UCSD-AML1 (cell line): ENCODE measurements around the gene XYLT2.
"Not testable (repeated sequence)": the region's sequence is repeated elsewhere in the genome, so short reads cannot be mapped to it uniquely, and the experiment has no call there.

Source experiments
- DNase-seq: peaks from one replicate; lab custom pipeline; 2025; ENCODE audit not compliant: unreplicated experiment; lab: John Stamatoyannopoulos, UW

Gene XYLT2

GRCh38 chr17:50388728-50389127 is 42.8 kb downstream of the XYLT2 start:
- no peak for DNase-seq

- DNase-seq, result no peak
These were observed 43.6 kb downstream of the XYLT2 start for GRCh38 chr17:50389534-50389933.

- no peak for DNase-seq
These were observed 46.7 kb downstream of the XYLT2 start for GRCh38 chr17:50392621-50393020.

GRCh38 chr17:50393700-50394099 is 47.8 kb downstream of the XYLT2 start:
- DNase-seq, result no peak

GRCh38 chr17:50394711-50395110 is 48.8 kb downstream of the XYLT2 start:
- DNase-seq, result no peak

- DNase-seq, result no peak
These were observed 50.6 kb downstream of the XYLT2 start for GRCh38 chr17:50396261-50397110.

- DNase-seq, result peak; percentile 88
These were observed 51.4 kb downstream of the XYLT2 start, which contains the start of gene LRRC59 for GRCh38 chr17:50397111-50397918. Gene LRRC59, minus strand, starts transcription at chr17:50397523. Its CDS starts 206 bp downstream, at chr17:50397317.

GRCh38 chr17:50397919-50398285 is 52.0 kb downstream of the XYLT2 start:
- no peak for DNase-seq

- DNase-seq, result not testable (repeated sequence)
These were observed 52.7 kb downstream of the XYLT2 start for GRCh38 chr17:50398672-50399071.

- not testable (repeated sequence) for DNase-seq
These were observed 53.7 kb downstream of the XYLT2 start for GRCh38 chr17:50399591-50399990.

- DNase-seq, result not testable (repeated sequence)
These were observed 59.4 kb downstream of the XYLT2 start for GRCh38 chr17:50405351-50405750.

GRCh38 chr17:50406578-50406977 is 60.7 kb downstream of the XYLT2 start:
- no peak for DNase-seq

GRCh38 chr17:50407921-50408320 is 62.0 kb downstream of the XYLT2 start:
- DNase-seq, result no peak
